ENCODE data around the gene SLC22A23. TPM values are rescaled to one million over a fixed set of nuclear protein-coding genes. Genes with fewer than 3 reads are reported as not detected.

The SLC22A23 gene
- total and polyA plus RNA-seq, 5 donors from 2014 or later, result 0.24 to 6.3 (median 0.71) TPM

- peaks cover 54% of the 10 kb centered on the region for H3K4me1 ChIP-seq (ENCODE audit: control insufficient read depth, insufficient read depth, low read length, poor library complexity, severe bottlenecking)
- H3K27me3 ChIP-seq (ENCODE audit: control insufficient read depth, insufficient read depth, low read length), result peaks cover 35% of the 10 kb centered on the region
- H3K36me3 Mint-ChIP-seq, result no peaks in the 10 kb centered on the region
- peak overlapping the region; percentile 31 for H3K4me3 ChIP-seq (ENCODE audit: low read depth, low read length)
- peak overlapping the region; percentile 53 to 65 (median 65) for H3K27ac Mint-ChIP-seq
- peaks cover 0 to 5% (median 0%) of the 10 kb centered on the region in 7 donors for H3K9me3 Mint-ChIP-seq
- peaks cover 10 to 60% (median 31%) of the 10 kb centered on the region in 4 donors for H3K4me1 Mint-ChIP-seq
- DNase-seq, result peak in 2 of 3 donors; percentile 50 to 55
- H3K4me3 Mint-ChIP-seq, result peak overlapping the region; percentile 84 to 90 (median 87)
- H3K9me3 ChIP-seq (ENCODE audit: control insufficient read depth in 2 of 2, low read length in 2 of 2), result no peaks in the 10 kb centered on the region
- no peak overlapping the region for H3K27ac ChIP-seq (ENCODE audit: insufficient read depth, low read length, poor library complexity, severe bottlenecking)
- H3K27me3 Mint-ChIP-seq, result peaks cover 84% of the 10 kb centered on the region
- H3K36me3 ChIP-seq (ENCODE audit: control insufficient read depth, insufficient read depth, low read length), result no peaks in the 10 kb centered on the region
- peak in 1 of 2 donors; percentile 29 for ATAC-seq (ENCODE audit: low read depth in 2 of 2)
These were observed 227.9 kb downstream of the SLC22A23 start for GRCh38 chr6:3228771-3229565.

GRCh38 chr6:3228046-3228671 lies 228.7 kb downstream of the SLC22A23 start:
- no peak overlapping the region for H3K27ac Mint-ChIP-seq
- ATAC-seq (ENCODE audit: low read depth in 2 of 2) (peak; percentile 23 to 31), DNase-seq (peak in 2 of 3 donors; percentile 30 to 33)
- peaks cover 0 to 8% (median 0%) of the 10 kb centered on the region in 7 donors for H3K9me3 Mint-ChIP-seq
- peak overlapping the region in 3 of 4 donors; percentile 63 to 84 (median 69) for H3K4me3 Mint-ChIP-seq
- no peaks in the 10 kb centered on the region for H3K36me3 Mint-ChIP-seq
- H3K4me1 Mint-ChIP-seq, result peaks cover 10 to 60% (median 31%) of the 10 kb centered on the region in 4 donors
- Histone ChIP-seq H3K9me3 (ENCODE audit: control insufficient read depth in 2 of 2, low read length in 2 of 2) (no peaks in the 10 kb centered on the region), H3K27ac (ENCODE audit: insufficient read depth, low read length, poor library complexity, severe bottlenecking) (no peak overlapping the region), H3K27me3 (ENCODE audit: control insufficient read depth, insufficient read depth, low read length) (peaks cover 32% of the 10 kb centered on the region), H3K4me3 (ENCODE audit: low read depth, low read length) (no peak overlapping the region), H3K36me3 (ENCODE audit: control insufficient read depth, insufficient read depth, low read length) (no peaks in the 10 kb centered on the region), H3K4me1 (ENCODE audit: control insufficient read depth, insufficient read depth, low read length, poor library complexity, severe bottlenecking) (peaks cover 54% of the 10 kb centered on the region)
- H3K27me3 Mint-ChIP-seq, result peaks cover 81% of the 10 kb centered on the region

GRCh38 chr6:3227363-3228045 lies 229.3 kb downstream of the SLC22A23 start, which contains the start of gene TUBB2B:
Gene TUBB2B, minus strand, starts transcription at chr6:3227653. Its CDS starts 110 bp downstream, at chr6:3227543.
- Histone ChIP-seq H3K4me1 (ENCODE audit: control insufficient read depth, insufficient read depth, low read length, poor library complexity, severe bottlenecking) (peaks cover 54% of the 10 kb centered on the region), H3K4me3 (ENCODE audit: low read depth, low read length) (no peak within 1 kb of the TSS), H3K27ac (ENCODE audit: insufficient read depth, low read length, poor library complexity, severe bottlenecking) (no peak within 1 kb of the TSS), H3K36me3 (ENCODE audit: control insufficient read depth, insufficient read depth, low read length) (no peaks in the 10 kb centered on the region), H3K27me3 (ENCODE audit: control insufficient read depth, insufficient read depth, low read length) (peaks cover 26% of the 10 kb centered on the region), H3K9me3 (ENCODE audit: control insufficient read depth in 2 of 2, low read length in 2 of 2) (no peaks in the 10 kb centered on the region)
- H3K36me3 Mint-ChIP-seq, result no peaks in the 10 kb centered on the region
- peaks cover 0 to 8% (median 0%) of the 10 kb centered on the region in 7 donors for H3K9me3 Mint-ChIP-seq
- peak within 1 kb of the TSS; percentile 59 to 84 (median 70) for H3K4me3 Mint-ChIP-seq
- DNase-seq, result peak in 1 of 3 donors; percentile 3
- H3K27me3 Mint-ChIP-seq, result peaks cover 75% of the 10 kb centered on the region
- ATAC-seq (ENCODE audit: low read depth in 2 of 2), result no peak
- H3K4me1 Mint-ChIP-seq, result peaks cover 10 to 59% (median 31%) of the 10 kb centered on the region in 4 donors
- H3K27ac Mint-ChIP-seq, result no peak within 1 kb of the TSS

GRCh38 chr6:3226481-3227362 lies 230.1 kb downstream of the SLC22A23 start:
- H3K36me3 Mint-ChIP-seq, result no peaks in the 10 kb centered on the region
- DNase-seq, result peak in 2 of 3 donors; percentile 14 to 38
- H3K4me1 Mint-ChIP-seq, result peaks cover 10 to 52% (median 27%) of the 10 kb centered on the region in 4 donors
- peak overlapping the region; percentile 59 to 70 (median 64) for H3K4me3 Mint-ChIP-seq
- peaks cover 67% of the 10 kb centered on the region for H3K27me3 Mint-ChIP-seq
- no peak for ATAC-seq (ENCODE audit: low read depth in 2 of 2)
- Histone ChIP-seq H3K27me3 (ENCODE audit: control insufficient read depth, insufficient read depth, low read length) (peaks cover 22% of the 10 kb centered on the region), H3K4me3 (ENCODE audit: low read depth, low read length) (no peak overlapping the region), H3K9me3 (ENCODE audit: control insufficient read depth in 2 of 2, low read length in 2 of 2) (no peaks in the 10 kb centered on the region), H3K36me3 (ENCODE audit: control insufficient read depth, insufficient read depth, low read length) (no peaks in the 10 kb centered on the region), H3K27ac (ENCODE audit: insufficient read depth, low read length, poor library complexity, severe bottlenecking) (no peak overlapping the region), H3K4me1 (ENCODE audit: control insufficient read depth, insufficient read depth, low read length, poor library complexity, severe bottlenecking) (peaks cover 49% of the 10 kb centered on the region)
- H3K9me3 Mint-ChIP-seq, result peaks cover 0 to 8% (median 0%) of the 10 kb centered on the region in 7 donors
- no peak overlapping the region for H3K27ac Mint-ChIP-seq

- H3K4me1 Mint-ChIP-seq, result peaks cover 10 to 46% (median 24%) of the 10 kb centered on the region in 4 donors
- H3K4me3 Mint-ChIP-seq, result peak overlapping the region in 2 of 4 donors; percentile 60 to 70
- DNase-seq (no peak), ATAC-seq (ENCODE audit: low read depth in 2 of 2) (no peak)
- Histone ChIP-seq H3K27me3 (ENCODE audit: control insufficient read depth, insufficient read depth, low read length) (peaks cover 22% of the 10 kb centered on the region), H3K4me1 (ENCODE audit: control insufficient read depth, insufficient read depth, low read length, poor library complexity, severe bottlenecking) (peaks cover 43% of the 10 kb centered on the region), H3K4me3 (ENCODE audit: low read depth, low read length) (no peak overlapping the region), H3K27ac (ENCODE audit: insufficient read depth, low read length, poor library complexity, severe bottlenecking) (no peak overlapping the region), H3K9me3 (ENCODE audit: control insufficient read depth in 2 of 2, low read length in 2 of 2) (no peaks in the 10 kb centered on the region), H3K36me3 (ENCODE audit: control insufficient read depth, insufficient read depth, low read length) (no peaks in the 10 kb centered on the region)
- H3K27ac Mint-ChIP-seq, result no peak overlapping the region
- H3K36me3 Mint-ChIP-seq, result no peaks in the 10 kb centered on the region
- peaks cover 0 to 5% (median 0%) of the 10 kb centered on the region in 7 donors for H3K9me3 Mint-ChIP-seq
- peaks cover 61% of the 10 kb centered on the region for H3K27me3 Mint-ChIP-seq
These were observed 230.8 kb downstream of the SLC22A23 start for GRCh38 chr6:3226042-3226441.

- Mint-ChIP-seq H3K4me3 (no peak overlapping the region), H3K27ac (no peak overlapping the region), H3K36me3 (no peaks in the 10 kb centered on the region), H3K4me1 (peaks cover 0 to 14% (median 3%) of the 10 kb centered on the region in 4 donors), H3K9me3 (peaks cover 0 to 5% (median 0%) of the 10 kb centered on the region in 7 donors), H3K27me3 (peaks cover 57% of the 10 kb centered on the region)
- no peak for DNase-seq
- ATAC-seq (ENCODE audit: low read depth in 2 of 2), result no peak
- H3K27ac ChIP-seq (ENCODE audit: insufficient read depth, low read length, poor library complexity, severe bottlenecking), result no peak overlapping the region
- no peak overlapping the region for H3K4me3 ChIP-seq (ENCODE audit: low read depth, low read length)
- peaks cover 12% of the 10 kb centered on the region for H3K4me1 ChIP-seq (ENCODE audit: control insufficient read depth, insufficient read depth, low read length, poor library complexity, severe bottlenecking)
- no peaks in the 10 kb centered on the region for H3K9me3 ChIP-seq (ENCODE audit: control insufficient read depth in 2 of 2, low read length in 2 of 2)
- H3K27me3 ChIP-seq (ENCODE audit: control insufficient read depth, insufficient read depth, low read length), result peaks cover 29% of the 10 kb centered on the region
- H3K36me3 ChIP-seq (ENCODE audit: control insufficient read depth, insufficient read depth, low read length), result no peaks in the 10 kb centered on the region
These were observed 234.3 kb downstream of the SLC22A23 start for GRCh38 chr6:3222506-3223038.
